K562 (cell line): Measurements from ENCODE around the gene NR5A1. TPM values are rescaled to one million over a fixed set of nuclear protein-coding genes. Genes with fewer than 3 reads are reported as not detected.

Experiments
- ATAC-seq: fragments of 200-7000 bp; cut with Tn5 transposase; 3 replicates; pipeline ENCODE4 v1.9.1; 2020; ENCODE audit warnings: moderate library complexity
- BruUV-seq: library from RNA; stranded (reverse); fragments of 400-500 nt; replicated peaks from 2 replicates; lab custom pipeline; 2021; lab: Mats Ljungman, UMichigan
- CTCF ChIA-PET: fragments of 300-600 bp; formaldehyde crosslinking; extraction: SDS; loops from one replicate; lab custom pipeline; 2021; ENCODE audit warnings: low intra/inter-chr PET ratio; lab: Yijun Ruan, JAX
- POLR2A ChIA-PET: fragments of 300-600, 350-650 bp; sonication (Branson Sonifier 250); formaldehyde crosslinking; extraction: SDS; loops from one replicate; lab custom pipeline; 2021; ENCODE audit warnings: antibody characterized with exemption, inconsistent platforms; lab: Yijun Ruan, JAX
- DNase-seq, 4 experiments: peaks; one replicate each; pipeline versions ENCODE4 v3.0.0 to v3.0.0-alpha.2; 2011 to 2018; ENCODE audit warnings: low spot score in 3 of 4, mixed read lengths in 3 of 4; ENCODE audit errors: extremely low read depth in 1 of 4
- FAIRE-seq: peaks from 2 replicates; lab custom pipeline; 2011; peaks lifted over from hg19 to GRCh38; lab: Jason Lieb, UNC
- H2AFZ ChIP-seq: 2 replicates; pipeline ENCODE4 v1.6.0; 2011; ENCODE audit warnings: low read depth, low read length, control low read depth, inconsistent platforms
- H3K27ac ChIP-seq: fragments of 200-600 bp; 3 replicates; pipeline ENCODE4 v1.8.0; 2011; ENCODE audit warnings: low read depth, mild to moderate bottlenecking, control low read depth, inconsistent platforms, low read length, moderate library complexity, mixed read lengths; ENCODE audit errors: extremely low read depth
- H3K27me3 ChIP-seq, 2 experiments: fragments of 300-600 bp in 1 of 2; 2 replicates in 1 of 2; 3 replicates in 1 of 2; pipeline versions ENCODE4 v1.6.0 to v1.8.0; 2011; ENCODE audit warnings: inconsistent platforms in 2 of 2, low read length in 2 of 2, mild to moderate bottlenecking in 1 of 2, mixed read lengths in 1 of 2, moderate library complexity in 1 of 2; ENCODE audit not compliant: control insufficient read depth in 2 of 2, insufficient read depth in 2 of 2
- H3K36me3 ChIP-seq: fragments of 300-600 bp; 3 replicates; pipeline ENCODE4 v1.8.0; 2011; ENCODE audit warnings: mild to moderate bottlenecking, low read length, inconsistent platforms; ENCODE audit not compliant: control insufficient read depth, insufficient read depth
- H3K4me1 ChIP-seq, 2 experiments: fragments of 200-600 bp in 1 of 2; replicated peaks in 1 of 2; 2 replicates in 1 of 2; 3 replicates in 1 of 2; pipeline versions ENCODE4 v1.5.1 to v1.8.0; 2011; ENCODE audit warnings: inconsistent platforms in 2 of 2, low read length in 2 of 2, mild to moderate bottlenecking in 1 of 2, mixed read lengths in 1 of 2, moderate library complexity in 1 of 2; ENCODE audit not compliant: control insufficient read depth in 2 of 2, insufficient read depth in 2 of 2
- H3K4me2 ChIP-seq: 2 replicates; pipeline ENCODE4 v1.6.1; 2011; ENCODE audit warnings: low read length, control low read depth, inconsistent platforms, mixed read lengths; ENCODE audit not compliant: insufficient read depth
- H3K4me3 ChIP-seq: fragments of 200-600 bp; sonication (generic), shearing (Covaris generic); 2 replicates; pipeline ENCODE4 v1.5.1; 2016; ENCODE audit warnings: control low read depth, inconsistent platforms
- H3K79me2 ChIP-seq: fragments of 200-600 bp; 3 replicates; pipeline ENCODE4 v1.8.0; 2011; ENCODE audit warnings: low read length, inconsistent platforms; ENCODE audit not compliant: control insufficient read depth, insufficient read depth
- H3K9ac ChIP-seq, 2 experiments: 2 replicates each; pipeline versions ENCODE4 v1.6.0 to v1.6.1; 2011; ENCODE audit warnings: low read depth in 2 of 2, low read length in 2 of 2, control low read depth in 1 of 2, inconsistent platforms in 1 of 2, mild to moderate bottlenecking in 1 of 2, mixed read lengths in 1 of 2; ENCODE audit not compliant: insufficient read depth in 1 of 2
- H3K9me1 ChIP-seq: one replicate; pipeline ENCODE4 v1.6.0; 2011; ENCODE audit warnings: inconsistent platforms, mild to moderate bottlenecking, low read length, moderate library complexity; ENCODE audit not compliant: control insufficient read depth, insufficient read depth
- H3K9me3 ChIP-seq: replicated peaks from 2 replicates; pipeline ENCODE4 v1.5.1; 2011; ENCODE audit warnings: low read depth, low read length, inconsistent platforms; ENCODE audit not compliant: control insufficient read depth, insufficient read depth
- H4K20me1 ChIP-seq: replicated peaks from 2 replicates; pipeline ENCODE4 v1.6.1; 2011; ENCODE audit warnings: low read length, inconsistent platforms, mixed read lengths; ENCODE audit not compliant: control insufficient read depth, insufficient read depth
- BRD9 ChIP-seq: fragments of 450-650 bp; IDR thresholded peaks from 2 replicates; pipeline ENCODE4 v1.6.1; 2018; ENCODE audit warnings: low read depth; ENCODE audit not compliant: partially characterized antibody
- HMG20A ChIP-seq: fragments of 450-650 bp; formaldehyde crosslinking; conservative IDR thresholded peaks from 2 replicates; pipeline ENCODE4 v1.4.0; 2020; ENCODE audit warnings: mild to moderate bottlenecking, mixed read lengths
- ILF3 ChIP-seq: fragments of 450-650 bp; IDR thresholded peaks from 2 replicates; pipeline ENCODE4 v1.6.1; 2018; ENCODE audit warnings: antibody characterized with exemption, mild to moderate bottlenecking, moderate library complexity, borderline replicate concordance
- ZFP36 ChIP-seq: fragments of 150-350 bp; IDR thresholded peaks from 2 replicates; pipeline ENCODE4 v1.6.1; 2018; ENCODE audit warnings: low read length, low read depth; ENCODE audit not compliant: partially characterized antibody
- ZNF175 ChIP-seq: fragments of 200-800 bp; sonication (Bioruptor generic); IDR thresholded peaks from 2 replicates; pipeline ENCODE4 v1.6.1; 2016; ENCODE audit warnings: low read depth, mild to moderate bottlenecking, missing genetic modification characterization, missing compliant biosample characterization
- WGBS: fragments of 100-300 bp; shearing (Covaris generic); methylation state at CpG from one replicate; pipeline ENCODE4 v1.1.6; 2016; ENCODE audit warnings: low coverage, mixed read lengths; ENCODE audit not compliant: insufficient coverage; ENCODE audit errors: missing lambda C conversion rate; 5-methylcytosine and 5-hydroxymethylcytosine counted together
- in situ Hi-C: fragments of 300-500 bp; cut with MboI; formaldehyde crosslinking; loops from 4 replicates; pipeline ENCODE4 v1.15.0; 2018; ENCODE audit warnings: inconsistent platforms, mixed read lengths
- intact Hi-C: fragments of 100-400 bp; cut with micrococcal nuclease; formaldehyde crosslinking; loops from 2 replicates; pipeline ENCODE4 v1.14.2; 2022
- polyA plus RNA-seq, 8 experiments: library from polyadenylated mRNA; depleted of rRNA in 4 of 8; stranded (reverse) in 5 of 8; unstranded in 3 of 8; fragments of >200 nt; fragmentation: Nextera tagmentation in 2 of 8; fragmentation: Illumina TruSeq in 1 of 8; extraction: Ambion mirVana in 2 of 8; extraction: Trizol in 1 of 8; gene quantifications; 2 replicates each; pipeline versions ENCODE4 v1.2.1 to v1.2.3, GENCODE V29; 2011 to 2014; ENCODE audit warnings: inconsistent platforms in 1 of 8, missing spikeins in 1 of 8
- total RNA-seq, 7 experiments: library from RNA; depleted of rRNA in 6 of 7; stranded (reverse); fragments of >200 nt in 6 of 7; fragmentation: Illumina TruSeq in 2 of 7; extraction: Trizol in 2 of 7; gene quantifications; 2 replicates each; pipeline versions ENCODE4 v1.2.1 to v1.2.3, GENCODE V29; 2011 to 2021; ENCODE audit warnings: low replicate concordance in 1 of 7

Gene NR5A1
- total and polyA plus RNA-seq, 9 of the 15 experiments (the other 6 are each of a cell fraction or from before 2014, with no cell fraction given), result 0.11 to 0.32 (median 0.20) TPM; not detected in 6

GRCh38 chr9:124490004-124490403 lies 17.2 kb downstream of the NR5A1 start:
- no peak for ATAC-seq

GRCh38 chr9:124489222-124489621 lies 18.0 kb downstream of the NR5A1 start:
- in situ Hi-C loops, result no loop called here
- FAIRE-seq, result peak; percentile 11
- CTCF ChIA-PET, result no interaction called here

More at GRCh38 chr9:124490004-124490403, 17.2 kb downstream of the NR5A1 start:
- H3K36me3 ChIP-seq, result no peaks in the 10 kb centered on the region
- TF ChIP-seq HMG20A (no peak), ZFP36 (peak; percentile 74)
- TF ChIP-seq, all 486 proteins: peak for 1
- in situ Hi-C loops, result no loop called here
- no peaks in the 10 kb centered on the region for H3K9me1 ChIP-seq
- H3K79me2 ChIP-seq, result no peaks in the 10 kb centered on the region
- POLR2A ChIA-PET, result no interaction called here
- H3K9ac ChIP-seq, result no peak overlapping the region
- FAIRE-seq (no peak), DNase-seq (no peak)
- no peak overlapping the region for H3K4me2 ChIP-seq
- peaks cover 20% of the 10 kb centered on the region; the same call in 1 of the 2 replicates for H4K20me1 ChIP-seq
- no peak overlapping the region for H3K27ac ChIP-seq
- peaks cover 2 to 40% of the 10 kb centered on the region in 2 experiments; a peak in 3 of 5 replicates for H3K4me1 ChIP-seq
- H2AFZ ChIP-seq, result no peak overlapping the region
- no TSS peak for BruUV-seq
- 0% methylated on average over 2 of the region's 2 CpGs for WGBS
- CTCF ChIA-PET, result no interaction called here
- intact Hi-C loops, result no loop called here
- H3K27me3 ChIP-seq, result peaks cover 30 to 85% of the 10 kb centered on the region in 2 experiments
- no peaks in the 10 kb centered on the region for H3K9me3 ChIP-seq
- no peak overlapping the region for H3K4me3 ChIP-seq

More at GRCh38 chr9:124489222-124489621, 18.0 kb downstream of the NR5A1 start:
- intact Hi-C loops, result no loop called here
- Histone ChIP-seq H2AFZ (no peak overlapping the region), H3K36me3 (no peaks in the 10 kb centered on the region), H3K4me2 (no peak overlapping the region), H3K27me3 (peaks cover 31 to 82% of the 10 kb centered on the region in 2 experiments), H3K4me3 (no peak overlapping the region), H3K27ac (no peak overlapping the region), H3K9me3 (no peaks in the 10 kb centered on the region), H3K4me1 (peaks cover 0 to 34% of the 10 kb centered on the region in 2 experiments; a peak in 2 of 5 replicates), H3K79me2 (no peaks in the 10 kb centered on the region), H4K20me1 (peaks cover 18% of the 10 kb centered on the region), H3K9me1 (no peaks in the 10 kb centered on the region), H3K9ac (no peak overlapping the region; a peak in 1 of 4 replicates)
- TF ChIP-seq ILF3 (no peak), ZNF175 (CRISPR knock-in tag) (no peak), BRD9 (no peak)
- ATAC-seq (no peak), DNase-seq (no peak)
- POLR2A ChIA-PET, result no interaction called here
- 3% methylated on average over 13 of the region's 13 CpGs for WGBS
- BruUV-seq, result no TSS peak
